GM19025 (cell line): ENCODE results near the gene RNU2-63P.
"Not testable (repeated sequence)": the region's sequence is repeated elsewhere in the genome, so short reads cannot be mapped to it uniquely, and the experiment has no call there.

Source experiments
- ATAC-seq: cut with Tn5 transposase; IDR thresholded peaks from one replicate; pipeline ENCODE4 v1.9.1; 2021; ENCODE audit warnings: mild to moderate bottlenecking, low read depth, moderate library complexity; ENCODE audit not compliant: unreplicated experiment

RNU2-63P gene

GRCh38 chr2:88016086-88016959 lies at the start of gene RNU2-63P:
Gene RNU2-63P, minus strand, starts transcription at chr2:88016547.
- peak; percentile 86 for ATAC-seq

DNA sequence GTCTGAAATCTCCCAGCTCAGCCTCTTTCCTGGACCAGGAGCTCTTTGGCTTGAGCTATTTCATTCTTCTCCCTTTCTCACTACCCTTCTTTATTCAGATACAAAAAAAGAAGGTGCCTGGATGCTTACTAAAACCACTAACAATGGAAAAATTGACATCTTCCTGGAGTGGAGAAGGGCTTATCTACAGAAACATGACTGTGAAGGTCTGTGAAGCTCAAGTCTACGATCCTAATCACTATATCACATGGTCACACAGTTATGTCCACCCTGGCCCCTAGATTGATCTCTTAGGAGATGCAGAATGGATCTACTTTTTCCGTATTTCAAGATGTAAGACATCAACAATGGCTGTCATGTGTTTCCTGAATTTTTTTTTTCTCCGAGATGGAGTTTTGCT lies 44.9 kb upstream of the RNU2-63P start:
- ATAC-seq = no peak

DNA sequence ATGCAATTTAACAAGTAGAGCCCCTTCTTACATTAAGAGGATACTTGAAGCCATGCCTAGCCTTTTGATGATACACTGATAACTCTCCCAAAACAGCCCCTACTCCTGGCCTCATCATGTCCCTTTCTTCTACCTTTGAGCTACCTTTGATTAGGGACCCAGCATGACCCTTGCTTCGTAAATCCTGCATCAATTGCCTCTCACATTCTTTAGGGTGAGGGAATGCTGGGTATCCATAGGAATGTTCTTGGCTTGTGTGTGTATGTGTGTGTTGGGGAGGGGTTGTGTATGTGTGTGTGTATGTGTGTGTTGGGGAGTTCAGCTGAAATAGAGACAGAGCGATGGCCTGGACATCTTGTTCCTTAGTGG lies 44.5 kb upstream of the RNU2-63P start:
- no peak for ATAC-seq

DNA sequence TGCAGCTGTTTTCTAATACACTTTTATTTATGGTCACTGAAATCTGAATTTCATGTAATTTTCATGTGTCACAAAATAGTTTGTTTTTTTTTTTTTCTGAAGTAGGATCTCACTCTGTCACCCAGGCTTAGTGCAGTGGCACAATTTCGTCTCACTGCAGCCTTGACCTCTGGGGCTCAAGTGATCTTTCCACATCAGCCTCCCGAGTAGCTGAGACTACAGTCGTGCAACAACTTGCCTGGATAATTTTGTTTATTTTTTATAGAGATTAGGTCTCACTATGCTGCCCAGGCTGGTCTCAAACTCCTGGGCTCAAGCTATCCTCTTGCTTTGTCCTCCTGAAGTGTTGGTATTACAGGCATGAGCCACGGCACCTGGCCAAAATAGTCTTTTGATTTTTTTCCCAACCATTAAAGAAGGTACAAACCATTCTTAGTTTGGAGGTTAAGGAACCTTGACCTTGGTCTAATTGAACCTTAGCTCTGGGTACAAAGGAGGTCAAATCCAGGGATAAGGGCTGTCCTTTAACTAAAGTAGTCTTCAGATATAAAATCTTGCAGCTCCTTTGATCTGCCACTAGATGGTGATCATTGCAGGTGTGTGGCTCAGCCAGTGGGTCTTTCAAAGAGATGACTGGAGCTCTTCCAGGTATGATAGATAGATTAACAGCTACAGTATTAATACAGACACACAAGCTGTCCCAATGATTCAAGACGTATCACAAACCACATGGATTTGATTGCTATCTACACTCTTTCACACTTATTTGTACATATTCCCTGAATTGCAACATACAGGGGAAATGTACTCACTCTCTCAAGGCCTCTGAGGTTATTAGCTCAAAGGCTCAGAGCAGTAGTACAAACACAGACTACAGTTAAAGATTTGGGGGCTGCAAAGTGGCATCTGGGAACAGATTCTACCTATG lies 43.9 kb upstream of the RNU2-63P start:
- ATAC-seq = no peak

- no peak for ATAC-seq
These were observed 41.8 kb upstream of the RNU2-63P start for GRCh38 chr2:88058191-88058590.

DNA sequence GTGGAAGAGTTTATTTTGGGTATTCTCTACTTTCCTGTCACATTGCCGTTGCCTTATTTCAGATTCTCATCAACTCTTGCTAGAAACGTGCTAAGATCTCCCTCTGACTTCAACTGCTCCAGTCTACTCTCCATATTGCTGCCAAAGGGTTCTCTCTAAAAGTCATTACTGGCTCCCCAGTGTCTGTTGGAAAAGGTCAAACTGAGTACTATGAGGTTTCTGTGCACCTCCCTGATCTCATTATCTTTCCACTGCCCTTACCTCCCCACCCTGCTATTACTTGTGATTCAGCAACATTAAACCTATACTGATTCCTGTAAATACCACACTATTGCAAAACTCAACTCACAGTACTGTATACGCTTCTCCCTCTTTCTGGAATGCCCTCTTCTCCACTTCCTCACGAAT lies 41.1 kb upstream of the RNU2-63P start:
- ATAC-seq = no peak

- peak; percentile 94 for ATAC-seq
These were observed 39.2 kb upstream of the RNU2-63P start, which contains the start of gene KRCC1 for GRCh38 chr2:88055371-88056128. Gene KRCC1, minus strand, starts transcription at chr2:88055783. Its CDS starts 27,220 bp downstream, at chr2:88028563.

GRCh38 chr2:88054782-88055370 lies 38.5 kb upstream of the RNU2-63P start:
- ATAC-seq = no peak

DNA sequence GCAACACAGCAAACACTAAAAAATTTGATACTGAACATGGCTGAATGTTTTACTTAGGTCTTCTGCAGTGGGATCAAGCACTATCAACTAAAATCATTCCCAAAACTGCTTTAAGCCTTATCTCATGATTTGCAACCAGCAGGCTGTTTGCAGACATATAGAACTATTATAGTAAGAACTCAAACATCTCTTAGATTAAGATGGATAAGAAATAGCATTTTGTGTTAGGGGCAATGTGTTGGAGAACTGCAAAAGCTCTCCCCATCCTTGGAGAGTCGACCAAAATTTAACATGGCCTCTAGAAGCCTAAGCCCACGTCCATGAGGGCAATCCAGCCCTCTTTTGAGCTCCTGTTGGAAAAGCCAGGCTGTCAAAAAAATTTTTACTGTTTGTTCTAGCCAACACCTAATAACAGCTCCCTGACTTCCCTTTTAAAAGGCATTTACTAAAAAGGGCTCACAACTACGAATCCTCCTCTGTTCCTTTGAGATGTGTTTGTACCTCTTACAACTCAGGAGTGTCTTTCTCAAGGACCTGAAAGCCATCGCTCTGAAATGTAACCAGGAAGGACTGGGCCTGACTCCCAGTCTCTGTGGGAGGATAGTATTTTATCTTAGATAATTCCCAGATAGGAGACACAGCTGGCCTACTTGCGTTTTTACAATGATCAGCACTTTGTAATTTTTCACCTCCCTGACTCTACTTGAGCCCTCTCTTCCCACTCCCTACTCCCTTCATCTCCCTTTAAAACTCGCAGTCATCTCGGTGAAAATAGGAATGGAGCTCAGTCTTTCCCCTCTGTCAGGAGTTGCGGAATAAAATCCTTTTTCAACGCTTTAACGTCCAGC lies 37.8 kb upstream of the RNU2-63P start:
- ATAC-seq = no peak

GRCh38 chr2:88053296-88053695 lies 36.9 kb upstream of the RNU2-63P start:
- no peak for ATAC-seq

DNA sequence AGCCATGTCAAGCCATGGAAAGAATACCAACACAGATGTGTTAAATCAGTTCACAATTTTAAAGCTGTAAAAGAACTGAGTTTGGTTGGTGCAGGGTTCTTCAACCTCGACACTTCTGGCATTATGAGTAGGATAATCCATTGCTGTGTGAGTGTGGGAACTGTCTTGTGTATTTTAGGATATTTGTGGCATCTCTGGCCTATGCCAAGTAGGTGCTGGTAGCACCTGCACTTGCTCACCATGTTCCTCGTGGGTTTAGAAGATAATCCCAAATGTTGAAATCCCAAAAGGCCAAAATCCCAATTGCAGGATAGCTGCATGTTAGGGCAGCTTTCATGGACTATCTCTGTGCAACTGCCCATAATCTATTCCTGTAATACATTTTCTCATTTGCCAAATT lies 35.4 kb upstream of the RNU2-63P start:
- ATAC-seq = no peak

DNA sequence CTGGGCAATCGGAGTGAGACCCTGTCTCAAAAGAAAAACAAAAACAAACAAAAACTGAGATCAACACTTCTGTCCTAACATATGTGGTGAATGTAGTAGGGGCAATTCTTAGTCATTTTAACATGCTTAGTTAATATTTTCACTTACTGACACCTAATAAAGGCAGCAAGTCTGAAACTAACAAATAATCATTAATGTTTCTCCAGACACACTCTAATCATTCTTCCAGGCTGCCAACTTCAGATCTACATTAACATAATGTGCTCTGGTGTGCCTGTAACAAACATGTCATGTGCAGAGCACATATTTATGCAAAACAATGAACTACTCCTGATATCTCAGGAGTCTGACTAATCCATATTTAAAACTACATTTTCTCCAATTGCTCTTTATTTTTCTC lies 33.3 kb upstream of the RNU2-63P start:
- ATAC-seq = peak; percentile 51

DNA sequence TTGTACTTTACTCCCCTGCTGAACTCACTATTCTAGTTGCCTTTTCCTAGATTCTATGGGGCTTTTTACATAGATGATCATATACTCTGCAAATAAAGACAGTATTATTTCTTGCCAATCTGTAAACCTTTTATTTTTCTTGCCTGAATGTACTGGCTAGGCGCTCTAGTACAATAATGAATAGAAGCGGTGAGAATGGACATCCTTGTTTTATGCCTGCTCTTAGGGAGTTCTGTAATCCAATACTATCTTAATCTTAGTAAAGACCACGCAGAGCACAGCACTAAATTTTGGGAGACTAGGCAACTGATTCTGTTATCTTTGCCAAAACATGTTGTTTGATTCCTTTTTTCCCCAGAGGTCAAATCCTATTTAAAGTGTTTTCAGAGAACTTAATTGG lies 32.2 kb upstream of the RNU2-63P start:
- ATAC-seq = no peak

DNA sequence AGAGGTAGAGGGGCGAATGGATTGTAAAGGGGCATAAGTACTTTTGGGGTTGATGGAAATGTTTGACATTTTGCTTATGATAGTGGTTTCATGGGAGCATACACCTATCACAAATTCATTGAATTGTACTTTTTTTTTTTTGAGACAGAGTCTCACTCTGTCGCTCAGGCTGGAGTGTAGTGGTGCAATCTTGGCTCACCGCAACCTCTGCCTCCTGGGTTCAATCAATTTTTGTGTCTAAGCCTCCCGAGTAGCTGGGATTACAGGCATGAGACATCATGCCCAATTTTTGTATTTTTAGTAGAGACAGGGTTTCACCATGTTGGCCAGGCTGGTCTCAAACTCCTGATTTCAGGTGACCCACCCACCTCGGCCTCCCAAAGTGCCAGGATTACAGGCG lies 29.2 kb upstream of the RNU2-63P start:
- ATAC-seq = not testable (repeated sequence)

DNA sequence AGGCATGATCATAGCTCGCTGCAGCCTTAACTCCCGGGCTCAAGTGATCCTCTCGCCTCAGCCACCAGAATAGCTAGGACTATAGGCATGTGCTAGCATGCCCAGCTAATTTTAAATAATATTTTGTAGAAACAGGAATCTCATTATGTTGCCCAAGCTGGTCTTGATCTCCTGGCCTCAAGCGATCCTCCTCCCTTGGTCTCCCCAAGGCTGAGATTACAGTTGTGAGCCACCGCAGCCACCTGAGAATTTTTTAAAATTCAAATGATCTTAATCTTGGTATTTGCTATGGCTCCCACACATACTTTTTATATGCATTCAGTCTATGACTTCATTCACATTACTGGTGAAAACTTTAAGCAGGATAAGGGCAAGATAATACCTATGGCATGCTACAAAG lies 26.1 kb upstream of the RNU2-63P start:
- ATAC-seq = no peak

GRCh38 chr2:88038263-88039105 lies 22.1 kb upstream of the RNU2-63P start:
- ATAC-seq = no peak

DNA sequence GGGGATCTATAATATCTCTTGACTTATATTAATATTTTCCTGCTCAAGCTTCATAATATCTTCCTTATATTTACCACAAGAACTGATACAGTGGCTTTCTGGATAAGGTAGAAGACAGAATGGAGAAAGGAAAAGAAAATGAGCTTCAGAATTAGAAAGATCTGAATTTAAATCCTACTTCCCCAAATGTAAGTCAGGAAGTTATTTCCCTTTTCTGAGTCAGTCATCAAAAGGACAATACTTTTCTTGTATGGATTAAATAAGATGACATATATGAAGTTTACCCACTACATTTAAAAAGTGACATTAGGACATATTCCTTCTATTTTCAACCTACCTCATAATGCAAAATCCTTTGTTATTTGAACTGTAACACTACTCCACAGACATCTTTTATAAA lies 20.3 kb upstream of the RNU2-63P start:
- no peak for ATAC-seq

DNA sequence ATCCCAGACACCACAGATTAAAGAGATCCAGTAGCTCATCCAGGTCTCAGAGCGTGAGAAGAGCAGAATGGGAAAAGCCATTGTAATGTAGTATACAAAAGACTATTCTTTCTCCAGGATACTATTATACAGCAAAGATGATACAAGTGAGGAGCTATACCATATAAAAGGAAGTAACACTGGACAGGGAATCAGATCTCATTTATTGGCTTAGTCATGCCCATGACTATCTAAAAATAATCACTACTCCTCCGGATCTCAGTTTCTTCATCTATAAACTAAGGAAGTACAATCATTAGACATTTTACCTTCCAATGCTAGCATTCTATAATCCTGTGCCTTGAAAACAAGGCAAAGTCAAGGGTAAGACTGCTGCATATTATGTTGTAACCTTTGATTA lies 19.8 kb upstream of the RNU2-63P start:
- no peak for ATAC-seq
